GM21526 (cell line): Measurements from ENCODE around the gene ZNF182.
"Not testable (repeated sequence)": the region's sequence is repeated elsewhere in the genome, so short reads cannot be mapped to it uniquely, and the experiment has no call there.

ENCODE experiments used
- ATAC-seq: cut with Tn5 transposase; IDR thresholded peaks from one replicate; pipeline ENCODE4 v1.9.1; 2021; ENCODE audit warnings: moderate library complexity; ENCODE audit not compliant: unreplicated experiment, low FRiP score

The ZNF182 gene

DNA sequence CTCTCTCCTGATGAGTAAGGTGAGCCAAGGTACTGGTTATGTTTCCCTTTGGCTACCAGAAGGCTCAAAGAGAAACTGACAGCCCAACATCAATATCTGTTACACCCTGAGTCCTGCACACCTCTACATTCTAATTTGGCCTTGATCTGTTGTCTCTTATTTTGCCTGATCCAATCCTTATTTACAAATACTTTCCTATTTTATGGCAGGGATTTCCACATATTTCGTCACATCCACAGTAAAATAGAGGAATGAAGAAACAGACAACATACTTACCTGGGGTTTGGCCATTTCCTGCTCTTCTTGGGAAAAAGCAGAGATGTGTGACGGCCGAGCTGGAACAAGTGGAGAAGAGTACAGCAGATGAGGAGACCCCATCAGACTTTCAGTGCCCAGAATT lies 1.5 kb downstream of the ZNF182 start:
- ATAC-seq: no peak

- no peak for ATAC-seq
Measured at GRCh38 chrX:48001260-48001659, 2.5 kb downstream of the ZNF182 start.

DNA sequence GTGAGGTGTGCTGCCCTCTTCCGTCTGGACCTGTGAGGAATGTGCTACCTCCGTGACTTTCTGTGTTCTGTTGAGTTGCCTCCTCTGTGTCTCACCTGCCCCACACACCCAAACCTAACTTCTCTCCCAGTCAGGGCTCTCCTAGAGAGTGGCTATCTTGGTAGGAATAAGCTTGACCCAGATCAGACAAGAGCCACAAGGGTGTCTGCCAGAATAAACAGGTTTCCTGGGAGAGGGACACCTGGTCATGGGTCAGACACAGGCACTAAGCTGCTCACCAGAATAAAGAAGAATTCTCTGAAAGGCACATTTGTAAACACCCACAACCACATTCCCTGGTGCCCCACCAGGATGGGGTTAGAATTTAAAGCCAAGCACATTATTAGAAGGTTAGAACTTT lies 11.1 kb downstream of the ZNF182 start:
- ATAC-seq: no peak

GRCh38 chrX:47992095-47992380 lies 11.8 kb downstream of the ZNF182 start:
- ATAC-seq: no peak

GRCh38 chrX:47991263-47992094 lies 12.3 kb downstream of the ZNF182 start:
- ATAC-seq: no peak

DNA sequence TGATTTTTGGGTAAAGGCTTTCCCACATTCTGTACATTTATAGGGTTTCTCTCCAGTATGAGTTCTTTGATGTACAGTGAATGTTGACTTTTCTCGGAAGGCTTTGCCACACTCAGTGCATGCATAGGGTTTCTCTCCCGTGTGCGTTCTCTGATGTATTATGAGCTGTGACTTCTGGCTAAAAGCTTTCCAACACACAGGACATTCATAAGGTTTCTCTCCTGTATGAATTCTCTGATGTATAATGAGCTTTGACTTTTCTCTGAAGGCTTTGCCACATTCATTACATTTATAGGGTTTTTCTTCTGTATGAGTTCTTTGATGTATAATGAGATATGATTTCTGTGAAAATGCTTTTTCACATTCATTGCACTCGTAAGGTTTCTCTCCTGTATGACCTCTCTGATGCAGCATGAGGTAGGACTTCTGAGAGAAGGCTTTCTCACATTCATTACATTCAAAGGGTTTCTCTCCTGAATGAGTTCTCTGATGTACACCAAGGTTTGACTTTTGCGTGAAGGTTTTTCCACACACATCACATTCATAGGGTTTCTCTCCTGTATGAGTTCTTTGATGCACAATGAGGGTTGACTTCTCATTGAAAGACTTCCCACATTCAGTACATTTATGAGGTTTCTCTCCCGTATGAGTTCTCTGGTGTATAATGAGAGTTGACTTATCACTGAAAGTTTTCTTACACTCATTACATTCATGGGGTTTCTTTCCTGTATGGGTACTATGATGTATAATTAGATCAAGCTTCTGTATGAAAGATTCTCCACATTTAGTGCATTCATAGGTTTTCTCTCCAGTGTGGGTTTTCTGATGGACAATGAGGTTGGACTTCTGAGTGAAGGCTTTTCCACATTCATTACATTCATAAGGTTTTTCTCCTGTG lies 27.3 kb downstream of the ZNF182 start:
- ATAC-seq: no peak

GRCh38 chrX:47973235-47973634 lies 30.6 kb downstream of the ZNF182 start:
- no peak for ATAC-seq

DNA sequence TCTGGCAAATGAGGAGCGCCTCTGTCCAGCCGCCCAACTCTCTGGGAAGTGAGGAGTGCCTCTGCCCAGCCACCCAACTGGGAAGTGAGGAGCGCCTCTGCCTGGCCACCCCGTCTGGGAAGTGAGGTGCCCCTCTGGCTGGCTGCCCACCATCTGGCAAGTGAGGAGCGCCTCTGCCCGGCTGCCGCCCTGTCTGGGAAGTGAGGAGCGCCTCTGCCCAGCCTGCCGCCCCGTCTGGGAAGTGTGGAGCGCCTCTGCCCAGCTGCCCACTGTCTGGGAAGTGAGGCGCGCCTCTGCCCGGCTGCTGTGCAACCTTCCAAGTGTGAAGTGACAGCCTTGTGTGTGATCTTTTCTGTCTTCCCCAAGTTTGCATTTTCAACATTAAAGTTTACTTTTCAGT lies 38.3 kb downstream of the ZNF182 start:
- ATAC-seq: not testable (repeated sequence)

GRCh38 chrX:47961830-47962229 lies 42.0 kb downstream of the ZNF182 start:
- not testable (repeated sequence) for ATAC-seq

DNA sequence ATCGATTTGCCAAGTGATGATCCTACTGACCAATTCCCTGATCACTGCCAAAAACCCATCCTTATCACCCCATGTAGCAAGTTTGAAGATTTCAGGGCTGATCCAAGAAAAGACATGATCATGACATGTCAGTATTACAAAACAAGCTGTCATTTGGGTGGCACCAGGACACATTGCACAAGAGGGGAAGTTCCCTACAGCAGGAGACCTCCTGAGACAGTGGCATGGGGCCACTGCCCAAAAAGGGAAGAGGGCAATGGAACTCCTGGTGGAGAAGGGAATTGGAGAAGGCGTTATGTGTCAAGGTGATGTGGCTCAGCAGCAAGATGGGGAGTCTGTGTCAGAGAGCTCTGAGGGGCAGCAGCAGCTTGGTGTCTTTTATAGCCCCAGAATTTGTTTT lies 43.4 kb downstream of the ZNF182 start:
- ATAC-seq: no peak

DNA sequence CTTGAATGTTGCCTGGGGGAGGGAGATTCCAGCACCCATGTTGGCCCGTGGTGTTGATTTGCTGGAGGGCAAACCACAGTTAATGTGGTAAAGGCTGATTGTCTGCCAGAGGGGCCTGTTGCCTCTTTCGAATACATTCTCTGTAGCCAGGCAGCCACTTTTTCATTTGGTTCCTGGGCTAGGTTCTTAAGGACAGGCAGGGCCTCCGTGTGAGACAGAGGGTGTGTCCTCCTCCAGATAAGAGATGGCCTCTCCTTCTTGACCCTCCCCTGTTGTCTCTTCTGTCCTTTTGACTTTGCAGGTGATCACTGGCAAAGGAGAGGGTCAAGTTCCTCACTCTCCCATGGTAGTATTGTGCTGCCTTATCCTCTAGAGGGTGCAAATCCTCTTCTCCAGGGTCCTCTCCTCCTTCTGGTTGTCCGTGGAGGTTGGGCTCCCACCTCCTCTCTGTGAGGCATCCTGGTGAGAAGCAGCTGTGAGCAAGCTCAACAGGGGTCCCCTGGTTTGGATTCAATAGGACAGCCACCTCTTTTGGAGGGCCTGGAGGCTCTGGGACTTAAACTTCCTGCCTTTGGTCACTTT lies 44.9 kb downstream of the ZNF182 start:
- ATAC-seq: no peak

DNA sequence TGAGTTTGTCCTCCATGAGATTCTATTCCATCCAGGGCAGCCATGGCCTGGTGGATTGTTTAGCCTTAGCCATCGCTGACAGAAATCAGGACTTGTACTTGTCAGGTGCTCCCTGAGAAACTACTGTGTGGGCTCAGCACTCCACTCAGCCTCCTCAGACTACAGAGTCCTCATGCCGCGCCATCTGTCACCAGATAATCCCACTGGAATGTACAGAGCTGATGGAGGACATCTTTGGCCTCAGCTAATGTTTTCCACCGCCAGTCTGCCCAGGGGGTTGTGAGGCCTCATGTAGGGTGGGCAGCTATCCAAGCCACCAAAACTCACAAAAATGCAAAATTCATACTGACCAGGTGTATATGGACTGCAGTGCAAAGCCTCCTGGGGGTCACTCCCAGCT lies 45.6 kb downstream of the ZNF182 start:
- not testable (repeated sequence) for ATAC-seq

DNA sequence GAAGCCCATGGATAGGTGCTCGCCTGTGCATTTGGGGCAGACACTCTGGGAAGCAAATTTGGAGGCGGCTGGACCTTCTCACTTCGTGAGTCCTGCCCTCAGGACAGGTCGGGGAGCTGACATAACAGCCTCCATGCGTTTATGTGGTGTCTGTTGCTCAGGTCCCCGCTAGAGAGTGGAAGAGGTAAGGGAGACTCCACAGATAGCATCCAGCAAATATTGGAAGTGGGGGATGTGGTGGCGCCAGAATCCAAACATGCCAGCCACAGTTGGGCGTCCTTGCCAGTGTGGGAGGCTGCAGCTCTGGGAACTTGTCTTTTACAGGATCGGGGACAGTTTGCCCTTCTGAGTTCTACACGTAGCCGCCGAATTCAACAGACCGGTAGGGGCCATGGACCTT lies 47.8 kb downstream of the ZNF182 start:
- no peak for ATAC-seq

DNA sequence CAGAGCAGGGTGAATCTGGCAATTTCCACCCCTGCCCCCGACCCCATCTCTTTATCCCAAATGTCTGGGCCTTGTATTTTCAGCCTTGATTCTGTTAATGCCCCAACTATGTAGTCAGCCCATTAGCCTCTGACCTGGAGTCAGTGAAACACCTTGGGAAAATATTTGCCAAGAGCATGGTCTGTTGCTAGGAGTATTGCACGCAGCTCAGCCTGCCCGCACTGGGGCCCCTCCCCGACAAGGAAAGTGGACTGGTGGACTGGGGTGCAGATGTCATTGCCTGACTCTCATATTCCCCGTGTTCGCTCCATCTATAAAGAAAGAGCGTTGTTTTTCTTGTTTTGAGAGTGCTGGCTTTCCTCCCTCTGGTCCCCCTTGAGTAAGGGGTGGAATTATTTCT lies 48.5 kb downstream of the ZNF182 start:
- not testable (repeated sequence) for ATAC-seq

- no peak for ATAC-seq
Measured at GRCh38 chrX:47941423-47941822, 62.4 kb downstream of the ZNF182 start.

GRCh38 chrX:47940448-47940847 lies 63.3 kb downstream of the ZNF182 start:
- ATAC-seq: no peak

GRCh38 chrX:47936940-47937317 lies 66.9 kb downstream of the ZNF182 start:
- no peak for ATAC-seq

- no peak for ATAC-seq
Measured at GRCh38 chrX:47936224-47936939, 67.4 kb downstream of the ZNF182 start.

- ATAC-seq: no peak
Measured at GRCh38 chrX:47933946-47934345, 69.8 kb downstream of the ZNF182 start.

- not testable (repeated sequence) for ATAC-seq
Measured at GRCh38 chrX:47931970-47932369, 71.8 kb downstream of the ZNF182 start.

DNA sequence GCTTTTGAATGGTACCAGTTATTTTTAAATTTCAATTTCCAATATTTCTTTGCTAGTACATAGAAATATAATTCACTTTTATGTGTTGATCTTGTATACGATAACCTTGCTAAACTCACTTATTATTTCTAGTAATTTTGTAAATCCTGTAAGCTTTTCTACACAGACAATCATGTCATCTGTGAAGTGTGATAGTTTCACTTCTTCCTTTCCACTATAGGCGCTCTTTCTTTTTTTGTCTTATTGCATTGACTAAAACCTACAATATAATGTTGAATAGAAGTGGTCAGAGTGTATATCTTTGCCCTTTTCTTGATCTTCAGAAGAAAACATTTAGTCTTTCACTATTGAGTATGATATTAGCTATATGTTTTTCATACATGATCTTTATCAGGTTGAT lies 76.6 kb downstream of the ZNF182 start:
- no peak for ATAC-seq
